Measurements from ENCODE around the gene PTPRR. TPM values are rescaled to one million over a fixed set of nuclear protein-coding genes. Genes with fewer than 3 reads are reported as not detected.

The PTPRR gene
- total and polyA plus RNA-seq, 2 of the 13 experiments (the other 11 are each of a cell fraction or from before 2014, with no cell fraction given), result not detected

- TF ChIP-seq AKNA (CRISPR knock-in tag; IDR thresholded peaks at IDR 0.05; ENCODE audit: borderline replicate concordance) (no peak), NFIB (CRISPR knock-in tag; IDR thresholded peaks at IDR 0.05; ENCODE audit: borderline replicate concordance) (no peak), ATF7-NPFF (CRISPR knock-in tag; IDR thresholded peaks at IDR 0.05; ENCODE audit: low read depth) (no peak), PITX1 (CRISPR knock-in tag; IDR thresholded peaks at IDR 0.05) (no peak), SALL2 (CRISPR knock-in tag; IDR thresholded peaks at IDR 0.05) (no peak), GLI4 (CRISPR knock-in tag; IDR thresholded peaks at IDR 0.05; ENCODE audit: borderline replicate concordance) (no peak), SKIL (CRISPR knock-in tag; IDR thresholded peaks at IDR 0.05; ENCODE audit: borderline replicate concordance) (no peak)
These were observed 189.8 kb downstream of the PTPRR start (continued) for GRCh38 chr12:70730675-70731180.

Data from HepG2 (cell line).